HCT116 (cell line): ENCODE results near the gene SERPINB12.

Source experiments
- EZH2 ChIP-seq: fragments of 200-600 bp; sonication (generic); IDR thresholded peaks from 2 replicates; pipeline ENCODE4 v1.6.1; 2017; ENCODE audit warnings: antibody characterized with exemption, mixed run types
- FOSL1 ChIP-seq: IDR thresholded peaks from 2 replicates; pipeline ENCODE4 v1.6.1; 2012; ENCODE audit warnings: low read depth
- POLR2A ChIP-seq: IDR thresholded peaks from 2 replicates; pipeline ENCODE4 v1.7.0; 2011; ENCODE audit warnings: borderline replicate concordance; ENCODE audit not compliant: insufficient read depth, insufficient read length; ENCODE audit errors: extremely low read depth
- TF ChIP-seq, protein P1 (sequence below), 3 experiments: fragments of 200-600 bp in 1 of 3; sonication (generic) in 1 of 3; IDR thresholded peaks in 2 of 3; conservative IDR thresholded peaks in 1 of 3; 2 replicates each; pipeline ENCODE4 v1.5.1; 2012 to 2017; ENCODE audit warnings: low read depth in 2 of 3, low read length in 2 of 3, antibody characterized with exemption in 1 of 3, borderline replicate concordance in 1 of 3, control low read depth in 1 of 3, mild to moderate bottlenecking in 1 of 3, mixed read lengths in 1 of 3, mixed run types in 1 of 3, moderate library complexity in 1 of 3; ENCODE audit not compliant: insufficient read depth in 1 of 3

- TF ChIP-seq, protein P1, sequence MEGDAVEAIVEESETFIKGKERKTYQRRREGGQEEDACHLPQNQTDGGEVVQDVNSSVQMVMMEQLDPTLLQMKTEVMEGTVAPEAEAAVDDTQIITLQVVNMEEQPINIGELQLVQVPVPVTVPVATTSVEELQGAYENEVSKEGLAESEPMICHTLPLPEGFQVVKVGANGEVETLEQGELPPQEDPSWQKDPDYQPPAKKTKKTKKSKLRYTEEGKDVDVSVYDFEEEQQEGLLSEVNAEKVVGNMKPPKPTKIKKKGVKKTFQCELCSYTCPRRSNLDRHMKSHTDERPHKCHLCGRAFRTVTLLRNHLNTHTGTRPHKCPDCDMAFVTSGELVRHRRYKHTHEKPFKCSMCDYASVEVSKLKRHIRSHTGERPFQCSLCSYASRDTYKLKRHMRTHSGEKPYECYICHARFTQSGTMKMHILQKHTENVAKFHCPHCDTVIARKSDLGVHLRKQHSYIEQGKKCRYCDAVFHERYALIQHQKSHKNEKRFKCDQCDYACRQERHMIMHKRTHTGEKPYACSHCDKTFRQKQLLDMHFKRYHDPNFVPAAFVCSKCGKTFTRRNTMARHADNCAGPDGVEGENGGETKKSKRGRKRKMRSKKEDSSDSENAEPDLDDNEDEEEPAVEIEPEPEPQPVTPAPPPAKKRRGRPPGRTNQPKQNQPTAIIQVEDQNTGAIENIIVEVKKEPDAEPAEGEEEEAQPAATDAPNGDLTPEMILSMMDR (IDR thresholded peaks at IDR 0.05 in 2 of 3, conservative IDR thresholded peaks at IDR 0.05 in 1 of 3; ENCODE audit: borderline replicate concordance in 1 of 3, insufficient read depth in 1 of 3, low read depth in 2 of 3, low read length in 2 of 3), result no peak
- no peak for TF ChIP-seq EZH2
- no peak for TF ChIP-seq POLR2A
- no peak for TF ChIP-seq FOSL1
Observed at GRCh38 chr18:63492851-63493250, 49.3 kb upstream of the SERPINB12 start.
